Neuronal stem cell (in vitro differentiated cells): ENCODE measurements around the gene CDK5R2.

Experiments
- DNase-seq: peaks from one replicate; pipeline ENCODE4 v3.0.0-alpha.2; 2013; ENCODE audit warnings: low spot score
- H2AFZ ChIP-seq: one replicate; pipeline ENCODE4 v1.6.1; 2013; ENCODE audit warnings: mild to moderate bottlenecking, low read length, inconsistent platforms
- H2AK5ac ChIP-seq: 2 replicates; pipeline ENCODE4 v1.6.1; 2013; ENCODE audit warnings: low read depth, mild to moderate bottlenecking, inconsistent platforms, low read length, moderate library complexity, mixed read lengths
- H2BK120ac ChIP-seq: 2 replicates; pipeline ENCODE4 v1.6.1; 2013; ENCODE audit warnings: low read depth, mild to moderate bottlenecking, inconsistent platforms, low read length, moderate library complexity, mixed read lengths
- H2BK12ac ChIP-seq: one replicate; pipeline ENCODE4 v1.6.1; 2013; ENCODE audit warnings: low read length, inconsistent platforms
- H2BK15ac ChIP-seq: 2 replicates; pipeline ENCODE4 v1.6.1; 2013; ENCODE audit warnings: mild to moderate bottlenecking, low read length, inconsistent platforms, mixed read lengths
- H2BK5ac ChIP-seq: one replicate; pipeline ENCODE4 v1.6.1; 2013; ENCODE audit warnings: inconsistent platforms, mild to moderate bottlenecking, low read length, moderate library complexity
- H3K14ac ChIP-seq: one replicate; pipeline ENCODE4 v1.6.1; 2013; ENCODE audit warnings: low read length, inconsistent platforms
- H3K18ac ChIP-seq: 2 replicates; pipeline ENCODE4 v1.6.1; 2013; ENCODE audit warnings: low read length, inconsistent platforms
- H3K23ac ChIP-seq: 2 replicates; pipeline ENCODE4 v1.6.1; 2013; ENCODE audit warnings: low read depth, mild to moderate bottlenecking, mixed read lengths, low read length, inconsistent platforms; ENCODE audit not compliant: poor library complexity
- H3K27ac ChIP-seq: replicated peaks from 3 replicates; pipeline ENCODE4 v1.5.1; 2013; ENCODE audit warnings: low read length, inconsistent platforms
- H3K27me3 ChIP-seq, 3 experiments: 2 replicates each; pipeline ENCODE4 v1.6.1; 2013; ENCODE audit warnings: low read length in 3 of 3, mild to moderate bottlenecking in 2 of 3, inconsistent platforms in 1 of 3, low read depth in 1 of 3, mixed read lengths in 1 of 3, moderate library complexity in 1 of 3; ENCODE audit not compliant: control insufficient read depth in 3 of 3, insufficient read depth in 3 of 3
- H3K36me3 ChIP-seq, 2 donors: replicated peaks in 1 of 2; 2 replicates each; pipeline ENCODE4 v1.6.1; 2013; ENCODE audit warnings: low read length in 2 of 2; ENCODE audit not compliant: control insufficient read depth in 2 of 2, insufficient read depth in 2 of 2
- H3K4ac ChIP-seq: 2 replicates; pipeline ENCODE4 v1.6.1; 2013; ENCODE audit warnings: inconsistent platforms, mild to moderate bottlenecking, low read length, moderate library complexity
- H3K4me1 ChIP-seq, 2 donors: 1 replicate in 1 of 2; 2 replicates in 1 of 2; pipeline ENCODE4 v1.6.1; 2013; ENCODE audit warnings: low read length in 2 of 2, low read depth in 1 of 2; ENCODE audit not compliant: control insufficient read depth in 2 of 2, insufficient read depth in 1 of 2
- H3K4me2 ChIP-seq: one replicate; pipeline ENCODE4 v1.6.1; 2013; ENCODE audit warnings: mild to moderate bottlenecking, low read length, inconsistent platforms; ENCODE audit not compliant: insufficient read depth, poor library complexity, severe bottlenecking
- H3K4me3 ChIP-seq, 2 donors: 2 replicates each; pipeline ENCODE4 v1.5.1; 2013; ENCODE audit warnings: low read length in 2 of 2, mild to moderate bottlenecking in 2 of 2, inconsistent platforms in 1 of 2, moderate library complexity in 1 of 2
- H3K79me1 ChIP-seq: one replicate; pipeline ENCODE4 v1.6.1; 2013; ENCODE audit warnings: low read depth, mild to moderate bottlenecking, inconsistent platforms, low read length, moderate library complexity
- H3K9ac ChIP-seq: one replicate; pipeline ENCODE4 v1.6.1; 2013; ENCODE audit warnings: mild to moderate bottlenecking, low read depth, low read length, inconsistent platforms; ENCODE audit not compliant: poor library complexity
- H3K9me3 ChIP-seq, 2 donors: replicated peaks in 1 of 2; 2 replicates each; pipeline versions ENCODE3 to v1.6.1; 2013; ENCODE audit warnings: low read length in 2 of 2, mild to moderate bottlenecking in 2 of 2, inconsistent platforms in 1 of 2, low read depth in 1 of 2, mixed read lengths in 1 of 2, moderate library complexity in 1 of 2; ENCODE audit not compliant: control insufficient read depth in 2 of 2, insufficient read depth in 1 of 2
- H4K8ac ChIP-seq: one replicate; pipeline ENCODE4 v1.6.1; 2013; ENCODE audit warnings: low read depth, mild to moderate bottlenecking, inconsistent platforms, low read length, moderate library complexity
- H4K91ac ChIP-seq: one replicate; pipeline ENCODE4 v1.6.1; 2013; ENCODE audit warnings: low read length, low read depth, mild to moderate bottlenecking, inconsistent platforms; ENCODE audit not compliant: poor library complexity
- WGBS, 2 donors: extraction: QIAGEN DNeasy Blood & Tissue Kit; methylation state at CpG; one replicate each; pipeline ENCODE4 v1.1.7; 2013; ENCODE audit warnings: missing lambda C conversion rate in 2 of 2, mixed read lengths in 1 of 2; ENCODE audit not compliant: insufficient read length in 2 of 2, insufficient replicate concordance in 1 of 2; ENCODE audit errors: extremely low coverage in 2 of 2; 5-methylcytosine and 5-hydroxymethylcytosine counted together

The CDK5R2 gene

DNA sequence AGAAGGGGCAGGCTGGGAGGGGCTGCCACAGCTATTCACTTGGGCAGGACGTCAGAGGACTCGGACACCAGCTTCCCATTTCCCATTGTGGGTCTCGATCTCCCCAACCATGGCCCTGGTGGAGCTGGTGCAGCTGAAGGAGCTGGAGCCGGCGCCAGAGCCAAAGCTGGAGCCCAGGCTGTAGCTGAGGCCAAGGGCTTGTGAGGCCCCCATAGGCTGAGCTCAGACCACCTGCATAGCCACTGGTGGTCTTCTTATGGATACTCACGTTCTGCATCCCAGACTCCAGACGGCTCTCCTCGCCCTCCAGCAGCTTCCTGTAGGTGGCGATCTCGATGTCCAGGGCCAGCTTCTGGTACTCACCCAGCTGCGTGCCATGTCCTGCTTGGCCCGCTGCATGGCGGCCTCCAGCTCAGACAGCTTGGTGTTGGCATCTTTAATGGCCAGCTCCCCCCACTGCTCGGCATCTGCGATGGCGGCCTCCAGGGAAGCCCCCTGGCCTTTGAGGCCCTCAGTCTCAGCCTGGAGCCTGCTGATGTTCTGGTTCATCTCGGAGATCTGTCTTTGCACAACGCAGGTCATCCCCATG lies 6.0 kb upstream of the CDK5R2 start:
- no CpG with 5 or more reads among the region's 18 CpGs for WGBS, 2 donors
- Histone ChIP-seq H3K4me1 (no peaks in the 10 kb centered on the region), H3K27me3 (peaks cover 0 to 63% (median 26%) of the 10 kb centered on the region in 3 experiments), H2BK120ac (no peak overlapping the region), H3K79me1 (no peaks in the 10 kb centered on the region), H3K4ac (no peak overlapping the region), H3K23ac (no peak overlapping the region), H3K27ac (no peak overlapping the region), H2BK5ac (no peak overlapping the region), H2AK5ac (no peak overlapping the region), H4K8ac (no peak overlapping the region), H2AFZ (no peak overlapping the region), H3K9ac (peak overlapping the region; percentile 21), H3K18ac (no peak overlapping the region), H3K4me3 (no peak overlapping the region), H3K9me3 (no peaks in the 10 kb centered on the region), H3K4me2 (peak overlapping the region; percentile 11), H3K36me3 (no peaks in the 10 kb centered on the region), H3K14ac (peak overlapping the region; percentile 38), H4K91ac (no peak overlapping the region), H2BK12ac (no peak overlapping the region), H2BK15ac (no peak overlapping the region)
- DNase-seq, result no peak

DNA sequence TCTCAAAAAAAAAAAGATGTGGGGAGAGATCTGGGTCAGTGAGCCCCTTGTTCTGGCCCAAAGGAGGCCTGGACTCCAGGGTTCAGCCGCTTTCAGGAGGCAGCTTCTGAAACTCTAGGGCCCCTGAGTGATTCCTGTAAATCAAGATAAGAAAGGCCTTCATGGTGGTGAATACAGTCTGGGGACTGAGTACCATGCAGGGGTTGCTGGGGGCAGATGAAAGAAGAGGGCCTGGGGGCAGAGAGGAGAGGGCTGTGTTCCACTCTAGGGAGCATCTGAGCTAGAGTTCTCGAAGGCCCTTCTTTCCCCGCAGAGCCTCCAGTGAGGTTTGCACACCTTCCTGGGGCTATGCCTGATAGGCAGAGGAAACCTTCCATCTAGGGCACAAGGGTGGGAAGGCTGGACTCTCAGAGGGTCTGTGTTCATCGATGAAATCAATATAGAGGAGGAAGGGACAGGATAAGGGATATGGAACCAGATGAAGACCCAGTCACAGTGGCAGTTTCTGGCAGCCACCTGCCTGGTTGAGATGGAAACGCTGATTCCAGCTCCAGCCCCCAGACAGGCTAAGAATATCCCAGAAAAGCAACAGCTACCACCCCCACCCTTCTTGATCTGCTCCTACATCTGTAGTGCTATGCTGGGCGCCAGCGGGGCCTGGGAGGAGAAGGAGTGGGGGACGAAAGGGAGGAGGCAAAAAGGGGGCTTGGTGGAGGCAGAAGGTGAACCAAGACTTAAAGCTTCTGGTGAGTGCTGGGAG lies 4.7 kb upstream of the CDK5R2 start:
- Histone ChIP-seq H4K91ac (no peak overlapping the region), H3K14ac (no peak overlapping the region), H3K27me3 (peaks cover 0 to 66% (median 36%) of the 10 kb centered on the region in 3 experiments), H3K36me3 (no peaks in the 10 kb centered on the region), H3K23ac (no peak overlapping the region), H2AFZ (no peak overlapping the region), H3K4me1 (peaks cover 2 to 3% of the 10 kb centered on the region in 2 donors), H3K9me3 (no peaks in the 10 kb centered on the region), H2BK120ac (no peak overlapping the region), H2BK15ac (no peak overlapping the region), H2BK5ac (no peak overlapping the region), H2BK12ac (no peak overlapping the region), H3K79me1 (no peaks in the 10 kb centered on the region), H3K27ac (no peak overlapping the region), H3K4ac (no peak overlapping the region), H2AK5ac (no peak overlapping the region), H4K8ac (no peak overlapping the region), H3K4me2 (no peak overlapping the region), H3K18ac (no peak overlapping the region), H3K9ac (no peak overlapping the region), H3K4me3 (no peak overlapping the region)
- DNase-seq, result no peak
- no CpG with 5 or more reads among the region's 8 CpGs for WGBS, 2 donors

DNA sequence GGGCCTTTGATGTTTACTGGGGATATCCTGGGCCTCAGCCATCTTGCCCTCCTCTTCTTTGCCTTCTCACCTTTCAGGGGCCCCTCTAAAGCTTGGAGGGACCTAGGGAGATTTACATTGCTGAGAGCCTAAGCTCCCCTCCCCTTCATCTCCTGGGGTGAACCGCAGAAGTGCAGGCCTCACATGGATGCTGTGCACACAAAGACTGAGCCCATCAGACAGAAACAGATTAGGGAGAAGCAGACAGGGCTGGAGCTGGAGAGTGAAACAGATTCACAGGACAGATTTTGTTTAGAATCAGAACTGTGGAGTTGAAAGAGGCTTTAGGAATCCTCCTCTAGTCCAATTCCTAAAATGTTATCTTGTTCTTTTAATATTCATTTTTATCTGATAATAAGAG lies 3.4 kb upstream of the CDK5R2 start:
- no peak overlapping the region for H2AK5ac ChIP-seq
- no peaks in the 10 kb centered on the region for H3K9me3 ChIP-seq
- H3K79me1 ChIP-seq, result no peaks in the 10 kb centered on the region
- DNase-seq, result no peak
- H3K27me3 ChIP-seq, result peaks cover 12 to 75% (median 47%) of the 10 kb centered on the region in 3 experiments
- peaks cover 2 to 7% of the 10 kb centered on the region in 2 donors for H3K4me1 ChIP-seq
- no peak overlapping the region for H3K4ac ChIP-seq
- no peak overlapping the region for H3K14ac ChIP-seq
- H2BK15ac ChIP-seq, result no peak overlapping the region
- H4K8ac ChIP-seq, result no peak overlapping the region
- H2BK5ac ChIP-seq, result no peak overlapping the region
- H3K4me2 ChIP-seq, result no peak overlapping the region
- WGBS, 2 donors, result no CpG with 5 or more reads among the region's 1 CpG
- no peak overlapping the region for H2BK120ac ChIP-seq
- H3K36me3 ChIP-seq, result no peaks in the 10 kb centered on the region
- H2BK12ac ChIP-seq, result no peak overlapping the region
- H3K23ac ChIP-seq, result no peak overlapping the region
- H3K9ac ChIP-seq, result no peak overlapping the region
- no peak overlapping the region for H2AFZ ChIP-seq
- H3K18ac ChIP-seq, result no peak overlapping the region
- H3K27ac ChIP-seq, result no peak overlapping the region
- H4K91ac ChIP-seq, result no peak overlapping the region
- H3K4me3 ChIP-seq, result no peak overlapping the region

DNA sequence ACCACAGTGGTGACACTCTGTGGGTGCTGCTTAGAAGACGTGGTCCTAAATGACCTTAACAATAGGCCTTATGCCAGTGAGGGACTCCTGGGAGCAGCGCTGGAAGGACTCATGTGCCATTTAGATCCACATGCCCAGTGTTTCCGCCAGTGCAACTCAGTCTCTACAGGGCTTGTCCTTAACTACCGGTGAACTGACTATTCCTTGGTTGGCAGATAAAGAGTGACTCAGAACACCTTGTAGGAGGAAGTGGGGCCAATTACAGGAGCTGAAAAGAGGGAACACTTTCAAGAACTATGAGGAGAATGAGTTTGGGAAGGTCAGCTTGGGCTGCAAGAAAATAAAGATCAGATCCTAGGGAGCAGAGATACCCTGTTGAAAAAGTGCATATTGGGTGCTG lies 1.8 kb upstream of the CDK5R2 start:
- Histone ChIP-seq H3K4me2 (no peak overlapping the region), H2BK120ac (no peak overlapping the region), H3K4me1 (peaks cover 2 to 9% of the 10 kb centered on the region in 2 donors), H4K8ac (no peak overlapping the region), H3K14ac (no peak overlapping the region), H3K4ac (no peak overlapping the region), H3K27ac (no peak overlapping the region), H4K91ac (no peak overlapping the region), H3K27me3 (peaks cover 18 to 88% (median 63%) of the 10 kb centered on the region in 3 experiments), H3K18ac (no peak overlapping the region), H3K79me1 (no peaks in the 10 kb centered on the region), H2AFZ (no peak overlapping the region), H2BK15ac (no peak overlapping the region), H3K23ac (no peak overlapping the region), H2AK5ac (no peak overlapping the region), H3K36me3 (no peaks in the 10 kb centered on the region), H2BK5ac (peak overlapping the region; percentile 32), H2BK12ac (no peak overlapping the region), H3K9ac (no peak overlapping the region), H3K9me3 (peaks cover 0 to 2% of the 10 kb centered on the region in 2 donors), H3K4me3 (no peak overlapping the region)
- DNase-seq, result no peak
- no CpG with 5 or more reads among the region's 4 CpGs for WGBS, 2 donors
